Lower leg skin (tissue), 3 donors: ENCODE data around the gene LMF1.

Experiments
- POLR2A ChIP-seq, 2 donors: fragments of 450-650 bp; IDR thresholded peaks; one replicate each; pipeline ENCODE4 v1.6.1; 2016 to 2017; ENCODE audit warnings: antibody characterized with exemption in 2 of 2, mild to moderate bottlenecking in 1 of 2, moderate library complexity in 1 of 2
- TF ChIP-seq, protein P1 (sequence below), 3 donors: fragments of 450-650 bp; IDR thresholded peaks; one replicate each; pipeline ENCODE4 v1.5.1; 2016; ENCODE audit warnings: antibody characterized with exemption in 3 of 3, mild to moderate bottlenecking in 3 of 3, moderate library complexity in 2 of 3

DNA sequence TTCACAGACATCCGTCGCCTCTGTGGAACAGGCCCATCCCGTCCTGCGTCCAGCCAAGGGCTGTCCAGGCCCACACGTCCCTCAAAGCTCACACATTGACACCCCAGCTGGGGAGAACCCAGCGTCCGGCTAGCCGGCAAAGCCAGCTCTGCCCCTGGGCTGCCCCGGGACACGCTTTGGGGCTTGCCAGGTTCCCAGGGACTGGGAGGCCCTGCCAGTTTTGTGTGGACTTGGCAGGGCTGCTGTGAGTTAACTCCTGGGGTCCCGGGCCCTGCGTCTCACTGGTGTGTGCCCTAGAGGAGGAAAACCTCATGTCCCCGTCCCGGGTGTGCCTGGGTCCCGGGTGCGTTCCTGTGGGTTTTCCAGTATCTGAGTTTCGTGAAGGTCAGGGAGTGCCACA lies 17.1 kb upstream of the LMF1 start:
- TF ChIP-seq, protein P1, sequence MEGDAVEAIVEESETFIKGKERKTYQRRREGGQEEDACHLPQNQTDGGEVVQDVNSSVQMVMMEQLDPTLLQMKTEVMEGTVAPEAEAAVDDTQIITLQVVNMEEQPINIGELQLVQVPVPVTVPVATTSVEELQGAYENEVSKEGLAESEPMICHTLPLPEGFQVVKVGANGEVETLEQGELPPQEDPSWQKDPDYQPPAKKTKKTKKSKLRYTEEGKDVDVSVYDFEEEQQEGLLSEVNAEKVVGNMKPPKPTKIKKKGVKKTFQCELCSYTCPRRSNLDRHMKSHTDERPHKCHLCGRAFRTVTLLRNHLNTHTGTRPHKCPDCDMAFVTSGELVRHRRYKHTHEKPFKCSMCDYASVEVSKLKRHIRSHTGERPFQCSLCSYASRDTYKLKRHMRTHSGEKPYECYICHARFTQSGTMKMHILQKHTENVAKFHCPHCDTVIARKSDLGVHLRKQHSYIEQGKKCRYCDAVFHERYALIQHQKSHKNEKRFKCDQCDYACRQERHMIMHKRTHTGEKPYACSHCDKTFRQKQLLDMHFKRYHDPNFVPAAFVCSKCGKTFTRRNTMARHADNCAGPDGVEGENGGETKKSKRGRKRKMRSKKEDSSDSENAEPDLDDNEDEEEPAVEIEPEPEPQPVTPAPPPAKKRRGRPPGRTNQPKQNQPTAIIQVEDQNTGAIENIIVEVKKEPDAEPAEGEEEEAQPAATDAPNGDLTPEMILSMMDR (IDR thresholded peaks at IDR 0.05) = no peak
- no peak for TF ChIP-seq POLR2A (IDR thresholded peaks at IDR 0.05)
